Neural progenitor cell (in vitro differentiated cells): ENCODE results near the gene NLRP2B. TPM values are rescaled to one million over a fixed set of nuclear protein-coding genes. Genes with fewer than 3 reads are reported as not detected.

Source experiments
- DNase-seq: peaks from one replicate; pipeline ENCODE4 v3.0.0-alpha.2; 2016; ENCODE audit warnings: low spot score
- H2AFZ ChIP-seq: fragments of 200-600 bp; sonication (generic); replicated peaks from 2 replicates; pipeline ENCODE4 v1.6.1; 2016; ENCODE audit warnings: antibody characterized with exemption
- H3F3A ChIP-seq: fragments of 200-600 bp; sonication (generic); 2 replicates; pipeline ENCODE4 v1.6.1; 2016; ENCODE audit warnings: antibody characterized with exemption, low read depth
- H3K27ac ChIP-seq: fragments of 200-600 bp; sonication (generic); 2 replicates; pipeline ENCODE4 v1.5.1; 2016; ENCODE audit warnings: mild to moderate bottlenecking
- H3K27me3 ChIP-seq: fragments of 200-600 bp; sonication (generic); 2 replicates; pipeline ENCODE4 v1.6.1; 2016; ENCODE audit warnings: mild to moderate bottlenecking, moderate library complexity
- H3K36me3 ChIP-seq: fragments of 200-600 bp; sonication (generic); 2 replicates; pipeline ENCODE4 v1.5.1; 2016
- H3K4me1 ChIP-seq: fragments of 200-600 bp; sonication (generic); 2 replicates; pipeline ENCODE4 v1.6.1; 2016; ENCODE audit warnings: mixed run types
- H3K4me2 ChIP-seq: fragments of 200-600 bp; sonication (generic); 2 replicates; pipeline ENCODE4 v1.6.1; 2016
- H3K4me3 ChIP-seq: fragments of 200-600 bp; sonication (generic); 2 replicates; pipeline ENCODE4 v1.5.1; 2016
- H3K79me2 ChIP-seq: fragments of 200-600 bp; sonication (generic); 2 replicates; pipeline ENCODE4 v1.6.1; 2016; ENCODE audit warnings: low read depth
- H3K9ac ChIP-seq: fragments of 200-600 bp; sonication (generic); 2 replicates; pipeline ENCODE4 v1.6.1; 2016
- H3K9me3 ChIP-seq: fragments of 200-600 bp; sonication (generic); 2 replicates; pipeline ENCODE4 v1.5.1; 2016; ENCODE audit warnings: low read depth
- H4K20me1 ChIP-seq: fragments of 200-600 bp; sonication (generic); 2 replicates; pipeline ENCODE4 v1.6.1; 2016; ENCODE audit warnings: low read depth
- H3K27ac Mint-ChIP-seq: 3 replicates; pipeline ENCODE4 v1.8.0; 2021; ENCODE audit warnings: mixed read lengths
- H3K27me3 Mint-ChIP-seq: 2 replicates; pipeline ENCODE4 v1.8.0; 2022; ENCODE audit warnings: low read depth, mild to moderate bottlenecking, inconsistent platforms, moderate library complexity, mixed read lengths; ENCODE audit not compliant: insufficient read depth
- H3K36me3 Mint-ChIP-seq: 3 replicates; pipeline ENCODE4 v1.8.0; 2021; ENCODE audit warnings: mixed read lengths
- H3K4me1 Mint-ChIP-seq: 3 replicates; pipeline ENCODE4 v1.8.0; 2021; ENCODE audit warnings: mixed read lengths
- H3K4me3 Mint-ChIP-seq: 3 replicates; pipeline ENCODE4 v1.8.0; 2021; ENCODE audit warnings: mild to moderate bottlenecking, moderate library complexity, mixed read lengths
- H3K9me3 Mint-ChIP-seq: 3 replicates; pipeline ENCODE4 v1.8.0; 2020; ENCODE audit warnings: mixed read lengths
- CTCF ChIP-seq: fragments of 200-600 bp; sonication (generic); IDR thresholded peaks from 2 replicates; pipeline ENCODE4 v1.5.1; 2017; ENCODE audit warnings: antibody characterized with exemption, mild to moderate bottlenecking
- EZH2 ChIP-seq: fragments of 200-600 bp; sonication (generic); IDR thresholded peaks from 2 replicates; pipeline ENCODE4 v1.6.1; 2017; ENCODE audit warnings: antibody characterized with exemption, mild to moderate bottlenecking, moderate library complexity
- EZH2phosphoT487 ChIP-seq: fragments of 200-600 bp; sonication (generic); IDR thresholded peaks from 2 replicates; pipeline ENCODE4 v1.6.1; 2017; ENCODE audit warnings: antibody characterized with exemption
- total RNA-seq: library from RNA; depleted of rRNA; stranded (reverse); fragments of >200 nt; gene quantifications from 2 replicates; pipeline ENCODE4 v1.2.3, GENCODE V29; 2015; ENCODE audit warnings: low replicate concordance

The NLRP2B gene
- total RNA-seq, 1 donor from 2014 or later, result not detected

- no peaks in the 10 kb centered on the region for H3K36me3 Mint-ChIP-seq
- H4K20me1 ChIP-seq, result no peaks in the 10 kb centered on the region
- H3F3A ChIP-seq, result no peaks in the 10 kb centered on the region
- H2AFZ ChIP-seq, result no peak overlapping the region
- H3K27ac Mint-ChIP-seq, result no peak overlapping the region
- H3K27ac ChIP-seq, result no peak overlapping the region
- H3K4me1 ChIP-seq, result no peaks in the 10 kb centered on the region
- peaks cover 24% of the 10 kb centered on the region for H3K9me3 Mint-ChIP-seq
- H3K27me3 ChIP-seq, result no peaks in the 10 kb centered on the region
- peaks cover 5% of the 10 kb centered on the region for H3K27me3 Mint-ChIP-seq
- no peaks in the 10 kb centered on the region for H3K79me2 ChIP-seq
- H3K4me2 ChIP-seq, result no peak overlapping the region
- H3K9me3 ChIP-seq, result peaks cover 4% of the 10 kb centered on the region
- no peak for TF ChIP-seq CTCF
- no peaks in the 10 kb centered on the region for H3K4me1 Mint-ChIP-seq
- no peak for DNase-seq
- no peak overlapping the region for H3K4me3 Mint-ChIP-seq
- H3K4me3 ChIP-seq, result no peak overlapping the region
- H3K36me3 ChIP-seq, result no peaks in the 10 kb centered on the region
- H3K9ac ChIP-seq, result no peak overlapping the region
These were observed 2.8 kb downstream of the NLRP2B start for GRCh38 chrX:57677132-57677858.

- Histone ChIP-seq H3K9me3 (peaks cover 7% of the 10 kb centered on the region), H2AFZ (no peak overlapping the region), H3K27ac (no peak overlapping the region), H3F3A (no peaks in the 10 kb centered on the region), H3K36me3 (no peaks in the 10 kb centered on the region), H4K20me1 (no peaks in the 10 kb centered on the region), H3K4me1 (no peaks in the 10 kb centered on the region), H3K4me3 (no peak overlapping the region), H3K27me3 (no peaks in the 10 kb centered on the region), H3K9ac (no peak overlapping the region), H3K79me2 (no peaks in the 10 kb centered on the region), H3K4me2 (no peak overlapping the region)
- Mint-ChIP-seq H3K27ac (no peak overlapping the region), H3K9me3 (peaks cover 22% of the 10 kb centered on the region), H3K27me3 (peaks cover 5% of the 10 kb centered on the region), H3K36me3 (no peaks in the 10 kb centered on the region), H3K4me1 (no peaks in the 10 kb centered on the region), H3K4me3 (no peak overlapping the region)
- no peak for DNase-seq
- TF ChIP-seq CTCF, result no peak
- TF ChIP-seq EZH2phosphoT487, result no peak
- TF ChIP-seq EZH2, result no peak
These were observed 4.7 kb downstream of the NLRP2B start for GRCh38 chrX:57675320-57675719.

GRCh38 chrX:57674861-57675260 lies 5.2 kb downstream of the NLRP2B start:
- H3K9me3 Mint-ChIP-seq, result peaks cover 20% of the 10 kb centered on the region
- no peak overlapping the region for H2AFZ ChIP-seq
- H3K4me1 Mint-ChIP-seq, result no peaks in the 10 kb centered on the region
- H3K4me3 ChIP-seq, result no peak overlapping the region
- no peak overlapping the region for H3K27ac Mint-ChIP-seq
- peaks cover 4% of the 10 kb centered on the region for H3K27me3 Mint-ChIP-seq
- no peaks in the 10 kb centered on the region for H4K20me1 ChIP-seq
- H3K79me2 ChIP-seq, result no peaks in the 10 kb centered on the region
- no peaks in the 10 kb centered on the region for H3K27me3 ChIP-seq
- no peaks in the 10 kb centered on the region for H3F3A ChIP-seq
- H3K4me1 ChIP-seq, result no peaks in the 10 kb centered on the region
- H3K9ac ChIP-seq, result no peak overlapping the region
- no peak overlapping the region for H3K27ac ChIP-seq
- no peak for DNase-seq
- no peak for TF ChIP-seq EZH2phosphoT487
- no peak for TF ChIP-seq CTCF
- TF ChIP-seq EZH2, result no peak
- H3K36me3 ChIP-seq, result no peaks in the 10 kb centered on the region
- no peak overlapping the region for H3K4me3 Mint-ChIP-seq
- H3K36me3 Mint-ChIP-seq, result no peaks in the 10 kb centered on the region
- no peak overlapping the region for H3K4me2 ChIP-seq
- peaks cover 8% of the 10 kb centered on the region for H3K9me3 ChIP-seq
